ENCODE data around the gene LPP. TPM values are rescaled to one million over a fixed set of nuclear protein-coding genes. Genes with fewer than 3 reads are reported as not detected.

LPP gene
- total and polyA plus RNA-seq, 2 of the 4 experiments (the other 2 are of a cell fraction): 16.0 to 130 TPM

DNA sequence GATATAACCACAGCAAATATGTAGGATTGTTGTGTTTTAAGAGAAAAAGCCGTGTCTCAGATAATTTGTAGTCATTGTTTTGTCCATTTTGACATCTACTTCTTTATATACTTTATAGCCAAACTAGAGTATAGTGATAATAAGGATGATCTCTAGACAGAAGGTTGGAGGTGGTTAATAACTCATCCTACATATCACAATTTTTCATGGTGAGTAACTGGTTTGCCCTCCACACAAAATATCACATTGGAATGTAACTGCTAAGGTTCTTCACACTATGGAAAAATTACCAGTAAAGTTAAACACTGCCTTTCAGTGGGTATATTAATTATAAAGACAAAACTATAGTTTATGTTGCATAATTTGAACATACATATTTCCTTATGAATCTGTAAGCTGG is 380.7 kb downstream of the LPP start:
- no CpG with 5 or more reads among the region's 1 CpG for WGBS, 2 experiments (ENCODE audit: extremely low coverage in 2 of 2, insufficient read length in 1 of 2)
- ChIA-PET CTCF (interaction anchor here (0.6 kb wide), 1 partner anchor 169 kb away, joined by 6 read pairs; no protein-coding TSS in a partner anchor), POLR2A (ENCODE audit: unreplicated experiment) (no interaction called here)
- Histone ChIP-seq H3K4me1 (ENCODE audit: control insufficient read depth, insufficient read depth, low read length) (peaks cover 12% of the 10 kb centered on the region), H3K27ac (ENCODE audit: insufficient read depth, low read length) (no peak overlapping the region), H2AK5ac (ENCODE audit: low read depth, low read length) (no peak overlapping the region), H4K20me1 (ENCODE audit: insufficient read depth, low read length) (peaks cover 24% of the 10 kb centered on the region; the same call in 1 of the 2 replicates), H2AFZ (replicated peaks; ENCODE audit: low read length, poor library complexity) (no peak overlapping the region), H3K4me3 (ENCODE audit: insufficient read depth, low read depth, low read length) (no peak overlapping the region), H3K18ac (ENCODE audit: low read depth, low read length) (no peak overlapping the region), H3K9me1 (ENCODE audit: insufficient read depth, low read length) (peaks cover 11% of the 10 kb centered on the region), H2AK9ac (replicated peaks; ENCODE audit: low read depth, low read length, poor library complexity) (no peak overlapping the region), H2BK15ac (ENCODE audit: low read depth, low read length) (no peak overlapping the region), H3K23ac (ENCODE audit: low read depth, low read length) (no peak overlapping the region), H2BK5ac (ENCODE audit: low read depth, low read length, poor library complexity, severe bottlenecking) (no peak overlapping the region), H3K4ac (ENCODE audit: low read depth, low read length) (no peak overlapping the region), H3K9ac (ENCODE audit: low read depth, low read length) (no peak overlapping the region), H2BK20ac (ENCODE audit: low read depth, low read length) (no peak overlapping the region), H3K14ac (replicated peaks; ENCODE audit: low read depth, low read length) (no peak overlapping the region), H3K27me3 (ENCODE audit: control insufficient read depth, insufficient read depth, low read length) (no peaks in the 10 kb centered on the region), H4K8ac (ENCODE audit: low read depth in 2 of 2, low read length in 2 of 2) (no peak overlapping the region), H3K9me3 (ENCODE audit: control insufficient read depth, insufficient read depth, low read length) (no peaks in the 10 kb centered on the region), H4K5ac (ENCODE audit: low read depth, low read length) (no peak overlapping the region), H3K56ac (ENCODE audit: extremely low read depth, insufficient read depth, low read length) (no peak overlapping the region), H3K4me2 (ENCODE audit: low read depth, low read length) (no peak overlapping the region), H3K79me1 (ENCODE audit: low read depth in 1 of 2, low read length in 2 of 2) (peaks cover 36 to 70% of the 10 kb centered on the region in 2 experiments), H3K36me3 (ENCODE audit: control insufficient read depth, insufficient read depth, low read length) (no peaks in the 10 kb centered on the region; the same call in 1 of the 2 replicates), H4K91ac (ENCODE audit: insufficient read depth, low read depth, low read length) (no peak overlapping the region), H2BK120ac (ENCODE audit: low read depth, low read length) (no peak overlapping the region)
- intact Hi-C loops (cut with micrococcal nuclease): loop anchor here (10.0 kb wide), 1 partner anchor 420 kb away; no protein-coding TSS in a partner anchor
- in situ Hi-C loops (cut with MboI; ENCODE audit: low sequenced_read_pairs): loop anchor here (25.0 kb wide), 1 partner anchor 797 kb away; the partner anchor contains the start of gene BCL6
- ATAC-seq (ENCODE audit: low read depth): peak; percentile 25; the same call in 1 of the 2 replicates
- TF ChIP-seq CHD1 (IDR thresholded peaks at IDR 0.05; ENCODE audit: low read depth, low read length) (no peak), MXI1 (IDR thresholded peaks at IDR 0.05; ENCODE audit: borderline replicate concordance, low read depth, low read length) (no peak), POLR2A (IDR thresholded peaks at IDR 0.05; ENCODE audit: low read depth, low read length) (no peak), MAFK (IDR thresholded peaks at IDR 0.05; ENCODE audit: low read depth, low read length) (no peak), MAZ (IDR thresholded peaks at IDR 0.05; ENCODE audit: borderline replicate concordance, low read depth, low read length) (no peak), CEBPB (IDR thresholded peaks at IDR 0.05; ENCODE audit: low read depth, low read length) (no peak), RCOR1 (IDR thresholded peaks at IDR 0.05; ENCODE audit: insufficient replicate concordance, low read length) (no peak), RFX5 (IDR thresholded peaks at IDR 0.05; ENCODE audit: low read depth, low read length) (no peak), CTCF (conservative IDR thresholded peaks at IDR 0.05; ENCODE audit: low read depth, low read length) (no peak), BHLHE40 (IDR thresholded peaks at IDR 0.05; ENCODE audit: low read depth, low read length) (no peak), USF2 (IDR thresholded peaks at IDR 0.05; ENCODE audit: low read depth, low read length) (no peak)
- no peak for DNase-seq
- BruUV-seq (replicated peaks): no TSS peak
- dilution Hi-C loops (cut with HindIII; ENCODE audit: low sequenced_read_pairs, unreplicated experiment): no loop called here
